Right hindlimb (tissue), 1 donor: ENCODE measurements around the gene CCSER2.

Experiments
- DNase-seq: peaks from one replicate; pipeline ENCODE4 v3.0.0-alpha.2; 2018

The CCSER2 gene

DNA sequence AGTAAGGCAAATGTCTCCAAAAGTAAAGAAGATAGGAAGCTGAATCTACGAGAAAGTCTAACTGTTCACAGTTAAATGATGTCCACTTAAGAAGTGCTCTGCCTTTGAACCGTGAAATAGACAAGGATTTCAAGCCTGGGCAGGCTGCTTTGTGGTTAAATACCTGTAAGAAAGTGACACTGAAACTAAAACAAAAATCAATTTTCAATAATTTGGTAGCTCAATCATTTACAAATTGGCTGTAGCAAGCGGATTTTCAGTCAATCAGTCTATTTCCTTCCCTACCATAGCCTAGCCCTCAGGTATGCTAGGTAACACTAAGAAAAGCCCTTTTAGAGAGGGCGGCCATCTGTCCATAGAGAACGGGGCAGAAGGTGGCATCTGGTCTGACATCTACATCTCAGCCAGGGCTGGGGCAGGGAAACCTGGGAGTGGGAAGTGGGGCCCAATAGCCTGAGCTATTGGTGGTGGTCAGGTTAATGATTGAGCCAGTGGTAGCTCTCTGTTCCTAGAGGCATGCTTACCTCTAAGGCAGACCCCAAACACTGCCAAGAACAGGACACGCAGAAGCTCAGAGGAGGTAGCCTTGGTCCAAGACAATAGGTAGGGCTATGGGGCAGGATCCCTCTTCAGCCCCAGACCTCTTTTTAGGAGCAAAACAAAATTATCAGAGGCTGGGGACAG is 223.2 kb downstream of the CCSER2 start:
- no peak for DNase-seq

DNA sequence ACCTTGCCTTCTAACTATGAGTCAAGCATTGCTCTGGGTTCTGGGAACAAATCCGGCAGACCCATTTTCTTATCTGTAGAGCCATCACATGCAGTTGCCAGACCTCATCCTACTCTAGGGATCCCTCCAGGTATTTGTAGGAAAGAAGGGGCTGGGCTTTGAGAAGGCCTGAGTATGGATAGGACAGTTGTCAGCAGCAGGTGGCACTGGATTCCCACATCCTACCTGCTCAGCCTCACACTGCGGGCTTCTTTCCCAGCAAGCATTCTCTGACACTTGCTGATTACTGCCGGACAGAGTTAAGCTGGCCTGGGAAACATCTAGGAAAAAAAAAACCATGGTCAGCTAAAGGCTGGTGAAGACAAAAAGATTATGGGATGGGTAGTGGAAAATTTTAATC is 224.1 kb downstream of the CCSER2 start:
- DNase-seq = no peak

DNA sequence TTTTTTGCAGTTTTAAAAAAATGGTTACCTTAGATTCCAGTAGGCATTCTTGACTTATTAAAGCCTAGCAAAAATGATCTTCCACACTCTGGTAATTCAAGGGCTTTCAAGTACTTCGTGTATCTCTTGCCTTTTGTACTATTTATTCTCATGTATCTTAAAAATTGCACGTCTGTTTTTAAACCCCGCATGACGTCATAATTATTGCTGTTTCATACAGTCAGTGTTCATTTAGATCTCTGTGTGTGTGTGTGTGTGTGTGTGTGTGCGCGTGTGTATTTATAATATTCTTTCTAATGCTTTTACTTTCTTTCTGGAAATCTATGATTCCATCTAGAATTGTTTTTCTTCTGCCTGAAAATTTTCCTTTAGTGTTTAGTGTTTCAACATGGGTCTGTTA is 234.2 kb downstream of the CCSER2 start:
- DNase-seq = no peak

DNA sequence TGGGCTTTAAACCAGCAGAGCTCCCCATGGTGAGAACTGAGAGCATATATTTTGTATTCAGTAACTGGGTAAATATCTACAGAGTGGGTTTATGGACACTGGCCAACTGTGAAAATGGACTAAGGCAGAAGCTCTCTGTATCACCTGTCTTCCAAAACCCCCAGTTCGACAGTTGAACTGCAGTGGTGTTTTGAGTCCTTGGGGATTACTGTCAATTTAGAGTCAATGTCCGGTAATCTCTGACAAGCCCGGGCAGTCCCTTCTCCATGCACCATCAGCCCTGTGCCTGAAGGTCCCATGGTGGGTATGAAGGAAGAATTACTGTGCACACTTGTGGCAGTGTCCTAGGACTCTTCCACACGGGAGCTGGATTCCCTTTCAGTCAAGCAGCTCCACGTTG is 235.0 kb downstream of the CCSER2 start:
- no peak for DNase-seq

DNA sequence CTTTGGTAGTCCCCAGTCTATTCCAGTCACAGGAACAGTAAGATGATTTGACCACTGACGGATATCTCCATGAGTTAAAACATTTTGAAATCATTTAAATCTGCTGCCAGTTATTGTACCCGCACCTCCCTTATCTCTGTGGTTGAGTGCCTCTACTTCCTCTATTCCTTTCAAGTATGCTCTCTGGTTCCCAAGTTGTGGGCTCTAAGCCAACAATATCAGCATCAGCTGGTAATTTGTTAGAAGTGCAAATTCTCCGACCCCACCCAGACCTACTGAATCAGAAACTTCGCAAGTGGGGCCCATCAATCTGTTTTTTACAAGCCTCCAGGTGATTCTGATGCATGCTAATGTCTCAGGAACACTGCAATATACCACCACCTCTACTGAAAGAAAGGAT is 235.5 kb downstream of the CCSER2 start:
- DNase-seq = no peak

DNA sequence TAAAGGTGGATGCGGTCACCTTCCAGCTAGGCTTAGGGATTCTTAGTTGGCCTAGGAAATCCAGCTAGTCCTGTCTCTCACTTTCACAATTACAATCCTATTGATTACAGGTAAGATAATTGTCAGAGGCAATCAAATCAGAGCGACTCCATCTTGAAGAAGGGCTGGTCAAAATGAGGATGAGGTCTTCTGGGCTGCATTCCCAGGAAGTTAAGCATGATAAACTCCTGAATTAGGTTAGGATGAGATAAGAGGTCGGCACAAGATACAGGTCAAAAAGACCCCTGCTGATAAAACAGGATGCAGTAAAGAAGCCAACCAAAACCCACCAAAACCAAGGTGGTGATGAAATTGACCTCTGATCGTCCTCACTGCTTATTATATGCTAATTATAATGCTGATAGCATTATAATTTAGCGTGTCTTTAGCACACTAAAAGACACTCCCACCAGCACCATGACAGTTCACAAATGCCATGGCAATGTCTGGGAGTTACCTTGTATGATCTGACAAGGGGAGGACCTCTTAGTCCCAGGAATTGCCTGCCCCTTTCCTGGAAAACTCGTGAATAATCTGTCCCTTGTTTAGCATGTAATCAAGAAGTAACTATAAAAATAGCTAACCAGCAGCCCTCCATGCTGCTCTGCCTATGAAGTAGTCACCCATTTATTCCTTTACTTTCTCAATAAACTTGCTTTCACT is 237.6 kb downstream of the CCSER2 start:
- DNase-seq = no peak

DNA sequence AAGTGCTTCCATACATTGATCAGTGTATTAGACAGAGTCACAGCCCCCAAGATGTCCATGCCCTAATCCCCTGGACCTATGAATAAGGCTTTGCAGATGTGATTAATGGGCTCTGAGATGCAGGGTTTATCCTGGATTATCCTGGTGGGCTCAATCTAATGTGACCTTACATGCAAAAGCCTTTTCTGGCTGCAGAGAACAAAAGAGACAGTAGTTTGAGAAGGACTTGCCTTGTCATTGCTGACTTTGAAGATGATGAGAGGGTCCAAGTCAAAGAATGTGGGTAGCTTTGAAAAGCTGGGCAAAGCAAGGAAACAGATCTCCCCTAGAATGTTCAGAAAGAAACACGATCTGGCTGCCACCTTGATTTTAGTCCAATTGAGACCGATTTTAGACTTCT is 238.7 kb downstream of the CCSER2 start:
- no peak for DNase-seq
